Measurements from ENCODE around the gene DPP6.

The DPP6 gene

GRCh38 chr7:154867068-154867467 lies 814.9 kb downstream of the DPP6 start:
- no peaks in the 10 kb centered on the region for H3K4me1 ChIP-seq (ENCODE audit: control insufficient read depth in 1 of 2, insufficient read depth in 1 of 2, low read depth in 1 of 2, low read length in 1 of 2)
- no peaks in the 10 kb centered on the region for H3K36me3 ChIP-seq
- TF ChIP-seq, protein P1, sequence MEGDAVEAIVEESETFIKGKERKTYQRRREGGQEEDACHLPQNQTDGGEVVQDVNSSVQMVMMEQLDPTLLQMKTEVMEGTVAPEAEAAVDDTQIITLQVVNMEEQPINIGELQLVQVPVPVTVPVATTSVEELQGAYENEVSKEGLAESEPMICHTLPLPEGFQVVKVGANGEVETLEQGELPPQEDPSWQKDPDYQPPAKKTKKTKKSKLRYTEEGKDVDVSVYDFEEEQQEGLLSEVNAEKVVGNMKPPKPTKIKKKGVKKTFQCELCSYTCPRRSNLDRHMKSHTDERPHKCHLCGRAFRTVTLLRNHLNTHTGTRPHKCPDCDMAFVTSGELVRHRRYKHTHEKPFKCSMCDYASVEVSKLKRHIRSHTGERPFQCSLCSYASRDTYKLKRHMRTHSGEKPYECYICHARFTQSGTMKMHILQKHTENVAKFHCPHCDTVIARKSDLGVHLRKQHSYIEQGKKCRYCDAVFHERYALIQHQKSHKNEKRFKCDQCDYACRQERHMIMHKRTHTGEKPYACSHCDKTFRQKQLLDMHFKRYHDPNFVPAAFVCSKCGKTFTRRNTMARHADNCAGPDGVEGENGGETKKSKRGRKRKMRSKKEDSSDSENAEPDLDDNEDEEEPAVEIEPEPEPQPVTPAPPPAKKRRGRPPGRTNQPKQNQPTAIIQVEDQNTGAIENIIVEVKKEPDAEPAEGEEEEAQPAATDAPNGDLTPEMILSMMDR (IDR thresholded peaks at IDR 0.05): no peak
- peaks cover 27% of the 10 kb centered on the region for H3K27me3 ChIP-seq
- H3K9me3 ChIP-seq: no peaks in the 10 kb centered on the region
- no peak overlapping the region for H3K4me3 ChIP-seq (ENCODE audit: low read depth in 1 of 2, low read length in 1 of 2)
- no peak overlapping the region for H3K27ac ChIP-seq

DNA sequence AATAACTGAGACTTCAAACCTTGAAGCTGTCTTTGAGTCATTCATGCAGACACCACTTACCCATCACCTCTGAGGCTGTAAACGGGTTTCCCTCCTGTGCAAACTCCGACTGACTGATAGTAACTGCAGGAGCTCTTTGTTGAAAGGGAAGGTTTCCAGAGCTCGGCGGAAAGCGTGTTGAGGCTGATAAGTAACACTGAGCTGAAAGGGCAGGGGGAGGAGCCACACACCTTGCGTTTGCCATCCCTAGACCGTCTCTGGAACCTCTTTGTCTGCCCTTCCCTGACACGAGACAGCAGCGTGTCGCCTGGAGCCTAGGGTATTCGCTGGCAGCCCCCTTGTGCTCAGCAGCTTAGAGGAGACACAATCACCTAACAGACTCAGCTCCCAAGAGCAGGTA lies 816.7 kb downstream of the DPP6 start:
- Histone ChIP-seq H3K36me3 (no peaks in the 10 kb centered on the region), H3K27me3 (peaks cover 27% of the 10 kb centered on the region), H3K4me1 (ENCODE audit: control insufficient read depth in 1 of 2, insufficient read depth in 1 of 2, low read depth in 1 of 2, low read length in 1 of 2) (no peaks in the 10 kb centered on the region), H3K9me3 (no peaks in the 10 kb centered on the region), H3K27ac (no peak overlapping the region), H3K4me3 (ENCODE audit: low read depth in 1 of 2, low read length in 1 of 2) (no peak overlapping the region)
- TF ChIP-seq, protein P1 (IDR thresholded peaks at IDR 0.05): no peak

- H3K9me3 ChIP-seq: no peaks in the 10 kb centered on the region
- H3K36me3 ChIP-seq: no peaks in the 10 kb centered on the region
- TF ChIP-seq, protein P1 (IDR thresholded peaks at IDR 0.05): no peak
- peaks cover 27% of the 10 kb centered on the region for H3K27me3 ChIP-seq
- no peaks in the 10 kb centered on the region for H3K4me1 ChIP-seq (ENCODE audit: control insufficient read depth in 1 of 2, insufficient read depth in 1 of 2, low read depth in 1 of 2, low read length in 1 of 2)
- H3K4me3 ChIP-seq (ENCODE audit: low read depth in 1 of 2, low read length in 1 of 2): no peak overlapping the region
- no peak overlapping the region for H3K27ac ChIP-seq
Observed at GRCh38 chr7:154869436-154869835, 817.2 kb downstream of the DPP6 start.

DNA sequence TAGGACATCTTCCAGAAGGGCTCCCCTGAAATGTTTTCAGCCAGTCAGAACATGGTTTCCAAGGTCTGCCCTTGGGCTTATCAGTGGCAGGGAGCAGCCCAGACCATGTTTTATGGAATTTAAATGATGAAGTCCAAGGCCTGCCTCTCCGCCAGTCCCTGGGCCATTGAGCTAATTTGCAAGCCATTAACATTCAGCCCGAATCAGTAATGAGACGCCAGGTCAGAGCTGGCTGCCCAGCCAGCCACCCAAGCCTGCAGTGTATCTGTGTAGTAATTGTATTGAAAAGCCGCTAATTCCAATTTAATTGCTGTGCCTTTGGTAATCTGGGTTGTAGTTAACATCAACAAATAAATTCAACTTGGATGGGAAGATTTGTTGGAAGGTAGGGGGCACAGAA lies 819.3 kb downstream of the DPP6 start:
- TF ChIP-seq, protein P1 (IDR thresholded peaks at IDR 0.05): no peak
- no peak overlapping the region for H3K27ac ChIP-seq
- no peak overlapping the region for H3K4me3 ChIP-seq (ENCODE audit: low read depth in 1 of 2, low read length in 1 of 2)
- H3K27me3 ChIP-seq: peaks cover 27% of the 10 kb centered on the region
- H3K4me1 ChIP-seq (ENCODE audit: control insufficient read depth in 1 of 2, insufficient read depth in 1 of 2, low read depth in 1 of 2, low read length in 1 of 2): no peaks in the 10 kb centered on the region
- no peaks in the 10 kb centered on the region for H3K9me3 ChIP-seq
- no peaks in the 10 kb centered on the region for H3K36me3 ChIP-seq

- Histone ChIP-seq H3K4me1 (ENCODE audit: control insufficient read depth in 1 of 2, insufficient read depth in 1 of 2, low read depth in 1 of 2, low read length in 1 of 2) (no peaks in the 10 kb centered on the region), H3K4me3 (ENCODE audit: low read depth in 1 of 2, low read length in 1 of 2) (no peak overlapping the region), H3K27me3 (peaks cover 25% of the 10 kb centered on the region), H3K27ac (no peak overlapping the region), H3K9me3 (no peaks in the 10 kb centered on the region), H3K36me3 (no peaks in the 10 kb centered on the region)
- TF ChIP-seq, protein P1 (IDR thresholded peaks at IDR 0.05): no peak
Observed at GRCh38 chr7:154871928-154872750, 819.9 kb downstream of the DPP6 start.

Data from neutrophil (primary cell).